Measurements from ENCODE around the gene TBC1D25.

DNA sequence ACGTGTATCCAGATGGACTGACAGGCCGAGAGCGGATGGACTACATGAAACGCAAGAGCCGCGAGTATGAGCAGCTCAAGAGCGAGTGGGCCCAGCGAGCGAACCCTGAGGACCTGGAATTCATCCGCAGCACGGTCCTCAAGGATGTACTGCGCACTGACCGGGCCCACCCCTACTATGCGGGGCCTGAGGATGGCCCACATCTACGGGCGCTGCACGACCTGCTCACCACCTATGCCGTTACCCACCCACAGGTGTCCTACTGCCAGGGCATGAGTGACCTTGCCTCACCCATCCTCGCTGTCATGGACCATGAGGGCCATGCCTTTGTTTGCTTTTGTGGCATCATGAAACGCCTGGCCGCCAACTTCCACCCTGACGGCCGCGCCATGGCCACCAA lies 20.1 kb downstream of the TBC1D25 start:
- TF ChIP-seq, protein P1, sequence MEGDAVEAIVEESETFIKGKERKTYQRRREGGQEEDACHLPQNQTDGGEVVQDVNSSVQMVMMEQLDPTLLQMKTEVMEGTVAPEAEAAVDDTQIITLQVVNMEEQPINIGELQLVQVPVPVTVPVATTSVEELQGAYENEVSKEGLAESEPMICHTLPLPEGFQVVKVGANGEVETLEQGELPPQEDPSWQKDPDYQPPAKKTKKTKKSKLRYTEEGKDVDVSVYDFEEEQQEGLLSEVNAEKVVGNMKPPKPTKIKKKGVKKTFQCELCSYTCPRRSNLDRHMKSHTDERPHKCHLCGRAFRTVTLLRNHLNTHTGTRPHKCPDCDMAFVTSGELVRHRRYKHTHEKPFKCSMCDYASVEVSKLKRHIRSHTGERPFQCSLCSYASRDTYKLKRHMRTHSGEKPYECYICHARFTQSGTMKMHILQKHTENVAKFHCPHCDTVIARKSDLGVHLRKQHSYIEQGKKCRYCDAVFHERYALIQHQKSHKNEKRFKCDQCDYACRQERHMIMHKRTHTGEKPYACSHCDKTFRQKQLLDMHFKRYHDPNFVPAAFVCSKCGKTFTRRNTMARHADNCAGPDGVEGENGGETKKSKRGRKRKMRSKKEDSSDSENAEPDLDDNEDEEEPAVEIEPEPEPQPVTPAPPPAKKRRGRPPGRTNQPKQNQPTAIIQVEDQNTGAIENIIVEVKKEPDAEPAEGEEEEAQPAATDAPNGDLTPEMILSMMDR (IDR thresholded peaks at IDR 0.05) = no peak
- TF ChIP-seq NR2C2 (CRISPR knock-in tag; IDR thresholded peaks at IDR 0.05) (no peak), RELA (CRISPR knock-in tag; IDR thresholded peaks at IDR 0.05; ENCODE audit: borderline replicate concordance) (no peak), ZNF232 (CRISPR knock-in tag; IDR thresholded peaks at IDR 0.05) (no peak), NR3C1 (CRISPR knock-in tag; conservative IDR thresholded peaks at IDR 0.05; ENCODE audit: low read depth) (no peak), CREM (CRISPR knock-in tag; IDR thresholded peaks at IDR 0.05) (no peak), SP1 (CRISPR knock-in tag; conservative IDR thresholded peaks at IDR 0.05) (no peak), ZBTB21 (CRISPR knock-in tag; IDR thresholded peaks at IDR 0.05; ENCODE audit: borderline replicate concordance) (no peak)
- TF ChIP-seq, protein P2, sequence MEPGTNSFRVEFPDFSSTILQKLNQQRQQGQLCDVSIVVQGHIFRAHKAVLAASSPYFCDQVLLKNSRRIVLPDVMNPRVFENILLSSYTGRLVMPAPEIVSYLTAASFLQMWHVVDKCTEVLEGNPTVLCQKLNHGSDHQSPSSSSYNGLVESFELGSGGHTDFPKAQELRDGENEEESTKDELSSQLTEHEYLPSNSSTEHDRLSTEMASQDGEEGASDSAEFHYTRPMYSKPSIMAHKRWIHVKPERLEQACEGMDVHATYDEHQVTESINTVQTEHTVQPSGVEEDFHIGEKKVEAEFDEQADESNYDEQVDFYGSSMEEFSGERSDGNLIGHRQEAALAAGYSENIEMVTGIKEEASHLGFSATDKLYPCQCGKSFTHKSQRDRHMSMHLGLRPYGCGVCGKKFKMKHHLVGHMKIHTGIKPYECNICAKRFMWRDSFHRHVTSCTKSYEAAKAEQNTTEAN (CRISPR knock-in tag; IDR thresholded peaks at IDR 0.05) = no peak

Data from WTC11 (cell line).